Stimulated activated CD4-positive, alpha-beta T cell treated with anti-CD3 and anti-CD28 coated beads, TNF-alpha, amount 100 ng/mL, for 24 hours (primary cell): ENCODE results near the gene NHP2.

Source experiments
- DNase-seq, 3 experiments: peaks; one replicate each; pipeline ENCODE4 v3.0.0-alpha.2; 2020; ENCODE audit warnings: low read depth in 3 of 3

The NHP2 gene

GRCh38 chr5:178176791-178177190 lies 23.1 kb upstream of the NHP2 start:
- no peak for DNase-seq

GRCh38 chr5:178174456-178174855 lies 20.8 kb upstream of the NHP2 start:
- no peak for DNase-seq

GRCh38 chr5:178170455-178170854 lies 16.8 kb upstream of the NHP2 start:
- no peak for DNase-seq

- DNase-seq, result no peak
Measured at GRCh38 chr5:178165581-178165980, 11.9 kb upstream of the NHP2 start.

DNA sequence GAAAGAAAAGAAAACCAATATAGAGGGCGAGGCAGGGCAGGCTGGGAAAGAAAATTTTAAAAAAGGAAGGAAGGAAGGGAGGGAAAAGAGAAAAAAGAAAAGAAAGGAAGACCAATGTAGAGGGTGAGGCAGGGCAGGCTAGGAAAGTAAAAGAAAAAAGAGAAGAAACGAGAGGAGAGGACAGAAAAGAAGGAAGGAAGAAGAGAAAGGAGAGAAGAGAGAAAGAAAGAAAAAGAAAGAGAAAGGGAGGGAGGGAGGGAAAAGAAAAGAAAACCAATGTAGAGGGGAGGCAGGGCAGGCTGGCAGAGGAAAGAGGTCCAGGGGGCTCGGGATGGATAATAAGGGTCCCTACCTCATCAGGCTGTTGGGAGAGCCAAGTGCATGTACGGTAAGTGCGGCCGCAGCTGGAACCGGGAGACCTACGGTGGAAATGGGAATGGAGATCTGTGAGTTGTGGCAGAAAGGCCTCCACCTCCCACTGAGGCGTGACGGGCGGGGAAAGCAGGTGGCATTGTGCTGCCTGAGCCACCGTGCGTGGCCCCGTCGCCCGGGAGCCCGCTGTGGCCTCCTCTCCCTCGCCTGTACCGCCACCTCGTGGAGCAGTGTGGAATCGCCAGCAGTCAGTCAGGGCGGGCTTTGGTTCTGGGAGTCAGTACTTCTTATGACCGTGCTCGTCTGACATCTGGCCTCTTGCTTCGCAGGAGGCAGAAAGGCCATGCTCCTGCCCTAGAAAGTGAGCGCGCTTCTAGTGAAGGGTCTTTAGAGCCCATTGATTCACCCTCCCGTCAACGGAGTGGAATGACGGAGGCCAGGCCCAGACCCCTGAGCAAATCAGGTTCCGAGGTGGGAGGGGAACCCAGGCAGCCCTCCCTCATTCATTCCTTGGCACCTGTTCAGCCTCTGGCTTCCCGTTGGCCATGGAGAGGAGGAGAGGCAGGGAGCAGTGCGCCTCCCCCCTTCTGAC lies 10.4 kb upstream of the NHP2 start:
- peak; percentile 89 to 91 (median 90) for DNase-seq

- DNase-seq, result no peak
Measured at GRCh38 chr5:178162481-178162880, 8.8 kb upstream of the NHP2 start.

DNA sequence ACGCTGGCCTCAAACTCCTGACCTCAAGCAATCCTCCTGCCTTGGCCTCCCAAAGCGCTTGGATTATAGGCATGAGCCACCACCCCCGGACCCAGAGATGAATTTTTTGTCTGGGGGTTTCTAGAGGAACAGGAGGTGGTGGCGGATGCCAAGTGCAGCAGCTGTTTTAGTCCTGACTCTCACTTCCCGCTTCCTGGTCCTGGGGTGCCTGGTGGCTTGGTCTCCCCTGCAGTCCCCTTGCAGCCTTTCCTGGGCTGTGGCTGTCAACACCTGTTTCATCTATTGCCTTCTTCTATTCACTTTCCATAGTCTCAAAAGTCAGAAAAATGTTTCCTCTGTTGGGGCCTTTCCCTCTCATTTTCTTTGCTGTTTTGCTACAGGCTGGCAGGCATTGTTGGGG lies 6.5 kb upstream of the NHP2 start:
- DNase-seq, result no peak

GRCh38 chr5:178155065-178155464 lies 1.4 kb upstream of the NHP2 start:
- no peak for DNase-seq

DNA sequence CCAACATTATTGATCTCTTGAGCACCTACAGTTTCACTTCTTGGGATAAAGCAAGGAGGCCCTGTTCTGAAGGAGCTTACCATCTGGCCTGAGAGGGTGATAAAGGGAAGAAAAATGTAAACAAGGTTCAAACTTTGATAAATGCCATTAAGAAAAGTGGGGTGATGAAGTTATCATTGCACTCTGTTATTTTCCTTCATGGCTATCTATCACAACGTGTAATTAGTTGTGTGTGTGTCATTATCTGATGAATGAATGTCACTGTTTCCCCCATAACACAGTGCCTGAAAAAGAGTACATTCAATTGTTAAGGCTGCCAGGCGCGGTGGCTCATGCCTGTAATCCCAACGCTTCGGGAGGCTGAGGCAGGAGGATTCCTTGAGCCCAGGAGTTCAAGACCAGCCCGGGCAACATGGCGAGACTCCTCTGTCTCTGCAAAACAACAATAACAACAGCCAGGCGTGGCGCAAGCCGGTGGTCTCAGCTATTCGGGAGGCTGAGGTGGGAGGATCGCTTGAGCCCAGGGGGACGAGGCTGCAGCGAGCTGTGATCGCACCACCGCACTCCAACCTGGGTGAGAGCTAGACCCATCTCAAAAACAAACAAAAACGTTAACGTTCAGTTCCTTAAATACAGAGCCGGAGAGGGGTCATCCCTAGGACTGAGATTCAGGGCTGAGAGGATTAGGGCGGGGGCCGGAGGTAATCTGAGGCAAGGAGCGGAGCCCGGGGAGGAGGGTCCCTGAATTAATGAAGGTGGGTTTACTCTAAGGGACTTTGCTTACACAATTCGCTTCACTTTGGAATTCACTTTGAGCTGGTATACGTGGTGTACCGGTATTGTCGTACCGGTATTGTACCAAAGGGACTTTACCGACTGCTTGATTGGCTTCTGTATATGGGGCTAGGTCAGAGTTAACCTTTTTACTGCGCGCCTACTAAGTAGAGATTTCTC lies 917 bp downstream of the NHP2 start:
- DNase-seq, result no peak

GRCh38 chr5:178150977-178151734 lies 2.5 kb downstream of the NHP2 start:
- no peak for DNase-seq

- DNase-seq, result no peak
Measured at GRCh38 chr5:178149199-178149932, 4.3 kb downstream of the NHP2 start.

DNA sequence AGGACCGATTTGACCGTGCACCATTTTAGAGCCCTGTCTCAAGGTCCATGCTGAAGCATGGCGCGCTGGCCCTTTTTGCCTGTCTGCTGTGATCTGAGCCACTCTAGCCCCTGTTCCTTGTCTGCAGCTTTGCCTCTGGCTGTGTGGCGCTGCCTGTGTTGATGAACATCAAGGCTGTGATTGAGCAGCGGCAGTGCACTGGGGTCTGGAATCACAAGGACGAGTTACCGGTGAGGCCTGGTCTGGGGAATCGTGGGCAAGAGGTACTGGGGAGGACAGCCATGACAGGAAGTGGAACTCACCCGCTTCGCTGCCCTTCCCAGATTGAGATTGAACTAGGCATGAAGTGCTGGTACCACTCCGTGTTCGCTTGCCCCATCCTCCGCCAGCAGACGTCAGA lies 6.3 kb downstream of the NHP2 start:
- DNase-seq, result no peak

- DNase-seq, result peak; percentile 40 to 60 (median 43)
Measured at GRCh38 chr5:178145965-178146820, 7.5 kb downstream of the NHP2 start.

- no peak for DNase-seq
Measured at GRCh38 chr5:178143901-178144300, 9.8 kb downstream of the NHP2 start.

DNA sequence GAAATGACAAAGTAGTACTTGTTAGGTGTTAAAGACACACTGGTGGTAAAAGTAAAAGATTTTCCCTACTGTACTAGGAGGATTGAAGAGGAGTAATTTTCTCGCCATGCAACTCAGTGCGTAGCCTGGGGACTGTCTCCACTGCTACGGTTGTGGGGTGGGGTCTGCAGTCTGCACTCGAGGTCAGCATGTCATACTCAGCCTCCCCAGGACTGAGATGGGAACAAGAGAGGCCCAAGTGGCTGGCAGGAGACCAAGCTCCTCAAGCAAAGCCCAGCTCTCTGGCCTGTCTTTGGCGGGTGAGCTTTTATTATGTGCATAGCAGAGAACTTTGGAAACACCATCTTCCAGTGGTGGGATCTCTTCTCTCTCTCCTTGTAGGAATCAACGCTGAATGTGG lies 10.4 kb downstream of the NHP2 start:
- DNase-seq, result no peak

- DNase-seq, result no peak
Measured at GRCh38 chr5:178142642-178143041, 11.0 kb downstream of the NHP2 start.

DNA sequence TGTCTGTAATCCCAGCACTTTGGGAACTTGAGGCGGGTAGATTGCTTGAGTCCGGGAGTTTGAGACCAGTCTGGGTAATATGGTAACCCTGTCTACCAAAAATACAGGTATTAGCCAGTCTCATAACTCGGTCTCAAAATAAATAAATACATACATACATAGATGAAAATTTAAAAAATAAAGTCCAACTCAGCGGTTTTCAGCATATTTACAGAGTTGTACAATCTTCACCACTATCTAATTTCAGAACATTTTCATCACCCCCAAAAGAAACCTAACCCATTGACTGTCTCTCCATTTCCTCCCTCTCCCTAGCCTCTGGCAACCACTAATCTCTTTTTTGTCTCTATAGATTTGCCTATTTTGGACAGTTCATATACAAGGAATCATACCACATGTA lies 12.1 kb downstream of the NHP2 start:
- DNase-seq, result no peak

DNA sequence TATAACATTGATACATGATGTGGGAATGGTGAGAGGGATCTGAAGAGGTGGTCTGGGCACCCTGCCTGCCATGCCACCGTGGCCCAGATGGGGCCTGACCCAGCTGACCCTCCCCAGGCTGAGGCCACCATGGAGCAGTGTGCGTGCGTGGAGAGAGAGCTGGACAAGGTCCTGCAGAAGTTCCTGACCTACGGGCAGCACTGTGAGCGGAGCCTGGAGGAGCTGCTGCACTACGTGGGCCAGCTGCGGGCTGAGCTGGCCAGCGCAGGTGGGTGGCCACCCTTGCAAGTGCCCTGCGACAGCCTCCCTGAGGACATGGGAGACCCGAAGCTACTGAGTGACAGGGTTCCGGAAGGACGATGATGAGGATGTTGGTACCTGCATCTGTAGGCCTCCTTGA lies 15.7 kb downstream of the NHP2 start:
- DNase-seq, result no peak

DNA sequence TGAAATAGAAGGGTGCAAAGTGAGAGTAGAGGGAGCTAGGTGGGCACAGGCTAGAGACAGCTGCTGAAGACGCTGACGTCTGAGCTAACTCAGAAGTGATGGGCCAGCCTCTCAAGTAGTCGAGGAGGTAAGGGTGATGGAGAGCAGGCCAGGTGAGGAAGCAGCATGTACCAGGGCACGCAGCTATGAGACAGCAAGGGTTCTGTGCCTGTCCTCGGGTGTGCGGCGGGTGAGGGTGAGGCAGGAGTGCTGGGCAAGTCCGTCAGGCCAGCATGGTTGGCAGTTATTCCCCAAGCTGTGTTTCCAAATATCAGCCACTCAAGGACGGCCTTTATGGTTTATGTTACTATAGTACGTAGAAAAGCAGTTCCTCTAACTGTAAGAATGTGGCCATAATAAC lies 16.7 kb downstream of the NHP2 start:
- no peak for DNase-seq

DNA sequence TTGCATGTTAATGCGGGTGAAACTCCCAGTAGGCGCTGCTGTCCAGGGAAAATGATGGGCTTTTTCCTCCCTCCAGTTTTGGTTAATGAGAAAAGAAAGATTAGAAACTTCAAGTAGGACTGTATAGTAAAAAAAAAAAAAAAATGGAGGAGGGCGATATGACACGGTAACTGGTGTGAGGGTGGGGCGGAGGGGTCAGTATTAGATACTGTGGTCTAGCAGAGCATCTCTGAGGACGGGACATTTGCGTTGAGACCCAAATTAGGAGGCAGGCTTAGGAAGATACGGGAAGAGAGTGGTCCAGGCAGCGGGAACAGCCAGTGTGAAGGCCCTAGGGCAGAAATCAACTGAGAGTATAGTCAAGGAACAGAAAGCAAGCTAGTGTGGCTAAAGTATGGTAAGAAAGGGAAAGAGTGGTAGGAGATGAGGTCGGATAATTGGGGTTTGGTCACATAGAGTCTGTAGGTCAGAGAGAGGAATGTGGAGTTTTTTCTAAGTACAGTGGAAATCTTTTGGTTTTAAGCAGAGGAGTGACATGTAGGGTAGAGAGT lies 22.2 kb downstream of the NHP2 start:
- DNase-seq, result no peak
